Osteoblast (primary cell): Measurements from ENCODE around the gene HESX1. TPM values are rescaled to one million over a fixed set of nuclear protein-coding genes. Genes with fewer than 3 reads are reported as not detected.

Experiments used
- DNase-seq: peaks from one replicate; pipeline ENCODE4 v3.0.0; 2011; ENCODE audit warnings: low spot score, mixed read lengths; ENCODE audit not compliant: insufficient read length; ENCODE audit errors: missing footprints
- H2AFZ ChIP-seq: 2 replicates; pipeline ENCODE4 v1.6.0; 2011; ENCODE audit warnings: mild to moderate bottlenecking, low read length
- H3K27ac ChIP-seq: 2 replicates; pipeline ENCODE4 v1.5.1; 2011; ENCODE audit warnings: mild to moderate bottlenecking, low read depth, low read length, moderate library complexity
- H3K27me3 ChIP-seq: 2 replicates; pipeline ENCODE4 v1.6.0; 2012; ENCODE audit warnings: mild to moderate bottlenecking, control low read depth, inconsistent platforms, low read length, moderate library complexity; ENCODE audit not compliant: insufficient read depth
- H3K36me3 ChIP-seq: 2 replicates; pipeline ENCODE4 v1.5.1; 2011; ENCODE audit warnings: mild to moderate bottlenecking, low read length, control low read depth, moderate library complexity; ENCODE audit not compliant: insufficient read depth
- H3K4me1 ChIP-seq: 2 replicates; pipeline ENCODE4 v1.5.1; 2011; ENCODE audit warnings: mild to moderate bottlenecking, low read length, control low read depth, moderate library complexity; ENCODE audit not compliant: insufficient read depth
- H3K4me2 ChIP-seq: 2 replicates; pipeline ENCODE4 v1.6.0; 2011; ENCODE audit warnings: mild to moderate bottlenecking, low read length; ENCODE audit not compliant: insufficient read depth
- H3K4me3 ChIP-seq: fragments of 200-600 bp; sonication (generic); 3 replicates; pipeline ENCODE4 v1.5.1; 2012; ENCODE audit warnings: mild to moderate bottlenecking, low read length, inconsistent platforms; ENCODE audit not compliant: insufficient read depth
- H3K79me2 ChIP-seq: 2 replicates; pipeline ENCODE4 v1.6.0; 2012; ENCODE audit warnings: mild to moderate bottlenecking, low read length, control low read depth, inconsistent platforms; ENCODE audit not compliant: insufficient read depth
- H3K9me3 ChIP-seq: 2 replicates; pipeline ENCODE4 v1.5.1; 2011; ENCODE audit warnings: low read depth, low read length, control low read depth
- H4K20me1 ChIP-seq: 2 replicates; pipeline ENCODE4 v1.6.0; 2012; ENCODE audit warnings: mild to moderate bottlenecking, low read length, control low read depth; ENCODE audit not compliant: insufficient read depth
- CTCF ChIP-seq: IDR thresholded peaks from 2 replicates; pipeline ENCODE4 v1.5.1; 2011; ENCODE audit warnings: mild to moderate bottlenecking, low read depth, low read length, moderate library complexity; ENCODE audit errors: extremely low read depth
- total RNA-seq: library from RNA; depleted of rRNA; stranded (reverse); fragments of >200 nt; gene quantifications from 2 replicates; pipeline ENCODE4 v1.2.3, GENCODE V29; 2012

Gene HESX1
- total RNA-seq, 1 donor, result 0.72 TPM

GRCh38 chr3:57192028-57192427 lies 7.8 kb downstream of the HESX1 start:
- Histone ChIP-seq H3K9me3 (no peaks in the 10 kb centered on the region), H3K79me2 (no peaks in the 10 kb centered on the region), H3K4me3 (no peak overlapping the region), H2AFZ (no peak overlapping the region), H3K4me2 (no peak overlapping the region), H4K20me1 (no peaks in the 10 kb centered on the region), H3K27me3 (peaks cover 5% of the 10 kb centered on the region), H3K36me3 (no peaks in the 10 kb centered on the region), H3K4me1 (no peaks in the 10 kb centered on the region), H3K27ac (no peak overlapping the region)
- no peak for DNase-seq
- TF ChIP-seq CTCF, result no peak

- Histone ChIP-seq H3K4me2 (no peak overlapping the region), H3K4me1 (no peaks in the 10 kb centered on the region), H3K79me2 (no peaks in the 10 kb centered on the region), H2AFZ (no peak overlapping the region), H3K36me3 (no peaks in the 10 kb centered on the region), H3K4me3 (no peak overlapping the region), H3K27me3 (peaks cover 3% of the 10 kb centered on the region), H4K20me1 (no peaks in the 10 kb centered on the region), H3K27ac (no peak overlapping the region), H3K9me3 (no peaks in the 10 kb centered on the region)
- TF ChIP-seq CTCF, result no peak
- peak; percentile 60 for DNase-seq
These were observed 15.3 kb downstream of the HESX1 start for GRCh38 chr3:57184526-57184925.

DNA sequence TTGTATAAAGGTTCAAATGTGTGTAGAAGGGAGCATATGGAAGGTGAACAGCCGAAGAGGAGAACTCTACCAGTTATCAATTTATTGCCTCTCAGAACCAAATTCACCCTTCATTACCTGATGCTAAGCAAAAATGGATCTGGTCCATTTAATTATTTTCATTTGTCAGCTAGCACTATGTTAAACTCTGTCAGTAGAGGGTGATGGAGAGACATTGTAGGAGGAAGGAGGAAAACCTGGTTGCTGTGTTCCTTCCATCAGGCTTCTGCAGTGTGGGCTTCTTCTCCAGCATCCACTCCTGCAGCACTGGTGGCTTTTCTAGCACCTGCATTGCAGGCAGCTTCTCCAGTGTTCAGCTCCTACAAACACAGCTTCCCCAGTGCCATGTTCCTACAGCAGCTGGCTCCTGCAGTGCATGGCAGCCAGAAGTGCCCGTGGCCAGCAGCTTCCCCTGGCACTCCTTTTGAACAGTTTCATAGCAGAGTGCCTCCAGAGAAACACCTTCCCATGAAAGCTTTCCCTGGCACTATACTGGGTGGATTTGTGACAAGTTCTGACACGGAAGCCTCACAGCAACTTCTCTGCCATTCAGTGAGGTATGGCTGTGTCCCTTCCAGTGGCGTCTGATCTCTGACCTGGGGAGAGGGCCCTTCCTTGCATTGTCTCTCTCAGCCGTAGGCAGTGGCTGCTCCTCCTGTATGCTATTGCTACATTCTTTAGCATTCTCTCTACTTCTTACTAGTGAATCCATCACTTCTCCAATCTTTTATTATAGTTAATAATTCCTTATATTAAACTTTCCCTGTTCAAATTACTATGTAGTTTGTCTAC lies 20.0 kb downstream of the HESX1 start:
- H3K4me1 ChIP-seq, result no peaks in the 10 kb centered on the region
- no peak overlapping the region for H3K4me2 ChIP-seq
- H4K20me1 ChIP-seq, result no peaks in the 10 kb centered on the region
- no peak overlapping the region for H2AFZ ChIP-seq
- no peaks in the 10 kb centered on the region for H3K36me3 ChIP-seq
- no peak overlapping the region for H3K27ac ChIP-seq
- peak; percentile 60 for TF ChIP-seq CTCF
- H3K9me3 ChIP-seq, result no peaks in the 10 kb centered on the region
- peaks cover 11% of the 10 kb centered on the region for H3K27me3 ChIP-seq
- H3K79me2 ChIP-seq, result no peaks in the 10 kb centered on the region
- DNase-seq, result peak; percentile 69
- H3K4me3 ChIP-seq, result no peak overlapping the region

DNA sequence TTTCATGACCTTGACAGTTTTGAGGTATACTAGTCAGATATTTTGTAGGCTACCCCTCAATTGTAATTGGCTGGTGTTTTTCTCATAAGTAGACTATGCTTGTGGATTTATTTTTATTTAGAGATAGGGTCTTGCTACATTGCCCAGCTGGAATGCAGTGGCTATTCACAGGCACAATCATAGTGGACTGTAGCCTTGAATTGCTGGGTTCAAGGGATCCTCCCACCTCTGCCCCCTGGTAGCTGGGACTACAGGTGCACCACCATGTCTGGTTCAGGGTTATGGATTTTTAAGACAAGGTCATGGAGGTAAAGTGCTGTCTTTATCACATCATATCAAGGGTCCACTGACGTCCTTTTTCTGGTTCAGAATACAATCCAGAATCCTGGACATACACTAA lies 23.7 kb downstream of the HESX1 start:
- no peaks in the 10 kb centered on the region for H3K9me3 ChIP-seq
- H2AFZ ChIP-seq, result no peak overlapping the region
- H3K79me2 ChIP-seq, result no peaks in the 10 kb centered on the region
- no peaks in the 10 kb centered on the region for H3K4me1 ChIP-seq
- no peak overlapping the region for H3K4me3 ChIP-seq
- no peak for TF ChIP-seq CTCF
- H3K36me3 ChIP-seq, result no peaks in the 10 kb centered on the region
- no peak overlapping the region for H3K27ac ChIP-seq
- H3K4me2 ChIP-seq, result no peak overlapping the region
- no peaks in the 10 kb centered on the region for H4K20me1 ChIP-seq
- DNase-seq, result no peak
- H3K27me3 ChIP-seq, result peaks cover 14% of the 10 kb centered on the region
